Measurements from ENCODE around the gene JMJD8.

DNA sequence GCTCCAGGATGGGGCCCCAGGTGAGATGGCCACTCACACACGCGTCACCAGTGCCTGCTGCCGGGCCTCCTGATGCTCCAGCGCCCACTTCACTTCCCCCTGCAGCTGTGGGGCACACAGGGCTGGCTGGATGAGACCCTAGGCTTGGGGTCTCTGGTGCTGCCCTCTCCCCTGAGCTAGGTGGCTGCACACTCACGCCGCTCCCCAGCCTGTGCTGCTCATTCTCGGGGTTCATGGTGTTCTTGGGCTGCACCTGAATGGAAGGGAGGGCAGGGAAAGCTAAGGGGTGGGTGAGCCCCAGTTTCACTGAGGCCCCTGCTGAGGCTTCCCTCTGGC is 40.9 kb upstream of the JMJD8 start:
- no peak for TF ChIP-seq POLR2A (IDR thresholded peaks at IDR 0.05)
- TF ChIP-seq, protein P1, sequence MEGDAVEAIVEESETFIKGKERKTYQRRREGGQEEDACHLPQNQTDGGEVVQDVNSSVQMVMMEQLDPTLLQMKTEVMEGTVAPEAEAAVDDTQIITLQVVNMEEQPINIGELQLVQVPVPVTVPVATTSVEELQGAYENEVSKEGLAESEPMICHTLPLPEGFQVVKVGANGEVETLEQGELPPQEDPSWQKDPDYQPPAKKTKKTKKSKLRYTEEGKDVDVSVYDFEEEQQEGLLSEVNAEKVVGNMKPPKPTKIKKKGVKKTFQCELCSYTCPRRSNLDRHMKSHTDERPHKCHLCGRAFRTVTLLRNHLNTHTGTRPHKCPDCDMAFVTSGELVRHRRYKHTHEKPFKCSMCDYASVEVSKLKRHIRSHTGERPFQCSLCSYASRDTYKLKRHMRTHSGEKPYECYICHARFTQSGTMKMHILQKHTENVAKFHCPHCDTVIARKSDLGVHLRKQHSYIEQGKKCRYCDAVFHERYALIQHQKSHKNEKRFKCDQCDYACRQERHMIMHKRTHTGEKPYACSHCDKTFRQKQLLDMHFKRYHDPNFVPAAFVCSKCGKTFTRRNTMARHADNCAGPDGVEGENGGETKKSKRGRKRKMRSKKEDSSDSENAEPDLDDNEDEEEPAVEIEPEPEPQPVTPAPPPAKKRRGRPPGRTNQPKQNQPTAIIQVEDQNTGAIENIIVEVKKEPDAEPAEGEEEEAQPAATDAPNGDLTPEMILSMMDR (IDR thresholded peaks at IDR 0.05): no peak
